BJ (cell line): ENCODE data around the gene FAM50B. TPM values are rescaled to one million over a fixed set of nuclear protein-coding genes. Genes with fewer than 3 reads are reported as not detected.
A peak's percentile ranks its signal among the peaks of the same experiment; 100 is the strongest.

ENCODE experiments used
- CTCF ChIA-PET: fragments of 350-600 bp; formaldehyde crosslinking; extraction: SDS; loops from one replicate; lab custom pipeline; 2021; ENCODE audit warnings: antibody characterized with exemption, inconsistent platforms; lab: Yijun Ruan, JAX
- POLR2A ChIA-PET: fragments of 300-600 bp; sonication (Branson Sonifier 250); formaldehyde crosslinking; extraction: SDS; loops from one replicate; lab custom pipeline; 2021; ENCODE audit warnings: antibody characterized with exemption; lab: Charles Lee
- DNase-seq: peaks from one replicate; pipeline ENCODE4 v3.0.0-alpha.2; 2011; ENCODE audit warnings: low read depth
- H3K27me3 ChIP-seq: 2 replicates; pipeline ENCODE4 v1.6.0; 2011; ENCODE audit warnings: low read length; ENCODE audit not compliant: control insufficient read depth, insufficient read depth
- H3K36me3 ChIP-seq: 2 replicates; pipeline ENCODE4 v1.5.1; 2011; ENCODE audit warnings: low read length; ENCODE audit not compliant: control insufficient read depth, insufficient read depth
- H3K4me3 ChIP-seq: 2 replicates; pipeline ENCODE4 v1.5.1; 2011; ENCODE audit warnings: low read depth, mild to moderate bottlenecking, control low read depth, low read length
- polyA plus RNA-seq: library from polyadenylated mRNA; depleted of rRNA; stranded (reverse); fragments of >200 nt; gene quantifications from 2 replicates; pipeline ENCODE4 v1.2.3, GENCODE V29; 2011
- TF ChIP-seq, protein P1 (sequence below): IDR thresholded peaks from 2 replicates; pipeline ENCODE4 v1.5.1; 2011; ENCODE audit warnings: low read depth, mild to moderate bottlenecking, control low read depth, inconsistent platforms, low read length, moderate library complexity; ENCODE audit not compliant: insufficient read depth

The FAM50B gene
- polyA plus RNA-seq, 1 experiment = 9.9 TPM

DNA sequence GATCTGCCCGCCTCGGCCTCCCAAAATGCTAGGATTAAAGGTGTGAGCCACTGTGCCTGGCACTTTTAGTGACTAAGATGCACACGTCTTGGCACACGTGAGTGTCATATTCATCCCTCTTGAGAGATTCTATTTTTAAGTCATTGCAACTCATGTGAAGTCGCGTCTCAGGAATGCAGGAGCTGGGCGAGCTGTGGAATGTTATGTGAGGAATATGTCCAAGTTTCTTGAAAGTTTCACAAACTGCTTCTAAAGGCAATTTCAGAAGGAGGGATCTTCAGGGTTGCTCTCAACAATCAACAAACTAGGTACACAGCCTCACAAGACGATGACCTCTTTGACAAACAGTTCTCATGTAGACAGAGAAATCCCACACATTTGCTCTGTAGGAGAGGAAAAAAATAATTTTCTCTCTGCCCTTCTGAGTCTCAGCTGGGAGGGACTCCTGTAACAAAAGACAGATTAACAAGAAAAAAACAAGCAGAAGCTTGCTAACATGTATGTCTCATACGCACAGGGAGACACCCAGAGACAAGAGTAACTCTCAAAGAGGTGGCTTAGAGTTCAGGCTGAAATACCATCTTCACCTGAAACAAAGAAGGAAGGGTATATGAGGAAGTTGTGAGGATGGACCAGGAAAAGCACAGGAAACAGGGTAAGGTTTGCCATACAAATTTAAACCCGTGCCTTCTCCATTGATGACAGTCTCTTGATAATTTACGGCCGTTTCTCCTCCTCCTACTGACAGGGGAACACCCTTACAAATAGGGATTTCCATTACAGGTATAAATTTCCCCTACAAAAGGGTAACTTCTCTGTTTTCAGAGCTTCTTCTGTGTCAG lies 45.3 kb upstream of the FAM50B start:
- DNase-seq = peak; percentile 96
- ChIA-PET CTCF (interaction anchor here (0.8 to 1.7 kb wide), 6 partner anchors 21 to 84 kb away, joined by 3 to 6 read pairs (median 4); partner anchors contain the start of gene FAM50B), POLR2A (interaction anchor here (0.6 kb wide), 3 partner anchors 54 to 108 kb away, joined by 3 to 10 read pairs (median 3); no protein-coding TSS in a partner anchor)
- no peak overlapping the region for H3K4me3 ChIP-seq
- no peaks in the 10 kb centered on the region for H3K27me3 ChIP-seq
- no peaks in the 10 kb centered on the region for H3K36me3 ChIP-seq
- TF ChIP-seq, protein P1, sequence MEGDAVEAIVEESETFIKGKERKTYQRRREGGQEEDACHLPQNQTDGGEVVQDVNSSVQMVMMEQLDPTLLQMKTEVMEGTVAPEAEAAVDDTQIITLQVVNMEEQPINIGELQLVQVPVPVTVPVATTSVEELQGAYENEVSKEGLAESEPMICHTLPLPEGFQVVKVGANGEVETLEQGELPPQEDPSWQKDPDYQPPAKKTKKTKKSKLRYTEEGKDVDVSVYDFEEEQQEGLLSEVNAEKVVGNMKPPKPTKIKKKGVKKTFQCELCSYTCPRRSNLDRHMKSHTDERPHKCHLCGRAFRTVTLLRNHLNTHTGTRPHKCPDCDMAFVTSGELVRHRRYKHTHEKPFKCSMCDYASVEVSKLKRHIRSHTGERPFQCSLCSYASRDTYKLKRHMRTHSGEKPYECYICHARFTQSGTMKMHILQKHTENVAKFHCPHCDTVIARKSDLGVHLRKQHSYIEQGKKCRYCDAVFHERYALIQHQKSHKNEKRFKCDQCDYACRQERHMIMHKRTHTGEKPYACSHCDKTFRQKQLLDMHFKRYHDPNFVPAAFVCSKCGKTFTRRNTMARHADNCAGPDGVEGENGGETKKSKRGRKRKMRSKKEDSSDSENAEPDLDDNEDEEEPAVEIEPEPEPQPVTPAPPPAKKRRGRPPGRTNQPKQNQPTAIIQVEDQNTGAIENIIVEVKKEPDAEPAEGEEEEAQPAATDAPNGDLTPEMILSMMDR = no peak

DNA sequence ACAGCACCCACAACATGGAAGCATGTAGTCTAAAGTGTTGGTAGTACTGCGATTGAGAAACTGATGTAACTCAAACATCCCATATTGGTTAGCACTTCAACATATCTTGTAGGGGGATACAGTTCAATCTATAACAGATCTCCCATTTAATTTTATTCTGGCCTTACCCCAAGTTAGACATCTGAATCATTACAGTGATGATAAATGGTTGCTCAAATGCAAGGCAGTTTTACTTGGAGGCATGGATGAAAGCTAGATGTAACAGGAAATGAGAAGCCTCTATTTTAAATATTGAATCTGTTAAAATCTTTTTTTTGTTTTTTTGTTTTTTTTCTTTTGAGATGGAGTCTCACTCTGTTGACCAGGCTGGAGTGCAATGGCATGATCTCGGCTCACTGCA lies 44.2 kb upstream of the FAM50B start:
- no peaks in the 10 kb centered on the region for H3K36me3 ChIP-seq
- TF ChIP-seq, protein P1 = no peak
- POLR2A ChIA-PET = interaction anchor here (0.6 kb wide), 1 partner anchor 56 kb away, joined by 10 read pairs; no protein-coding TSS in a partner anchor
- no peak overlapping the region for H3K4me3 ChIP-seq
- CTCF ChIA-PET = interaction anchor here (0.6 to 1.7 kb wide), 3 partner anchors 42 to 55 kb away, joined by 4 to 5 read pairs (median 5); partner anchors contain the start of gene FAM50B
- no peak for DNase-seq
- no peaks in the 10 kb centered on the region for H3K27me3 ChIP-seq

DNA sequence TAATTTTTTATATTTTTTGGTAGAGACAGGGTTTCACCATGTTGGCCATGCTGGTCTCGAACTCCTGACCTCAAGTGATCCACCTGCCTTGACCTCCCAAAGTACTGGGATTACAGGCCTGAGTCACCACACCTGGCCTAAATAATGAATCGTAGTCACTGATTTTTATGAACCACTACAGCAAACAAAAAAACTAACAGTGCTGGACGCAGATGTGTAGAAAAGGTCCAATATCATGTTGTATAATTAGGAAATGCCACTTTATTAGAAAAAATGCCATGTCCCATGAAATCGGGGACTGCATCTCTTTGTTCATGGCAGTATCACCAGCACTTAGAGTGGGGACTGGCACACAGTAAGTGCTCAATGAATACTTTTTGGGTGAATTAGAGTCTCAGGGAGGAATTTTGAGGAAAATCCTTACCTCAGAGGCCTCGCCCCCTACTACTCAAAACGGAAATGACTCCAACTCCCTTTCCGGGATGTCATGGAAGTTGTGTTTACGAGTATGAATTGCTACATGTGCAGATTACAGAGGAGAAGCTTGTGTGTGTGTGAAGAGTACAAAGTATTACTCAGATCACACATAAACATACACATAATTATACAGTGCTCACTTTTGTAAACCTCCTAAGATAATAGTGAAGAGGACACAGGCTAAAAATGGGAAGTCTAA lies 43.6 kb upstream of the FAM50B start:
- DNase-seq = no peak

DNA sequence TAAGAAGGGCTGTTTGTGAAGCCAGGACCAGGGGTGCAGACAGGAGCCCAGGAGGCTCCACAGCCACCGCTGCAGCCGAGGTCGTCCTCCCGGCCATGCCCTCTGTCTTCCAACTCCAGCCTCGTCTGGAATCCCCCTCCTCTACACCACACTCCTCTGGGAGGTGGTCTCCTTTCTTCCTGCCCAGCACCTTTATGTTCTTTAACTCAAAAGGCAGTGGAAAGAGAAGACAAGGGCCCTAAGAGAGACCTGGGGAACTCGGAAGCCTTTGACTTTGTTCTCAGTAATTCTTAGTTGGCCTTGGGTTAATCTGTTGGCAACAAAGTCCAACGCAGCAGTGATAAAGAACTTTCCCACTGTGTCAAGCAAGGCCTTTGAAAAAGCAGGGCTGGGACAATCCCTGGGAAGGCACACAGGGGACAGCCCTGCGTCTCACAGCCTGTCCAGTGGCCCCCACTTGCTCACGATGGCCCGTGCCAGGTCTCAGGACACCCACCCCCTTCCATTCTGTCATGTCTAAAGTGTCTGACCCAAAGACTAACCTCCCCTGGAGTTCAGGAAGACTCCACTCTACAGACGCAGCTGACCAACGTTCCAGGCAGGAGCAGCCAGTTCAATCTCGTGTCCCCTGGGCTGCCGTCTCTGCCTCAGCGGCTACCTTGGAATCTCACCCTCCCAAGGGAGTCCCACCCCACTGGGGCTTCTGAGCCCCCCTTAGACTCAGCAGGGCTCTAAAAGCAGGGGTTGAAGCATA lies 42.8 kb upstream of the FAM50B start:
- DNase-seq = no peak
- Histone ChIP-seq H3K27me3 (no peaks in the 10 kb centered on the region), H3K4me3 (no peak overlapping the region), H3K36me3 (no peaks in the 10 kb centered on the region)
- TF ChIP-seq, protein P1 = no peak
- CTCF ChIA-PET = interaction anchor here (0.6 kb wide), 1 partner anchor 395 kb away, joined by 4 read pairs; no protein-coding TSS in a partner anchor
- POLR2A ChIA-PET = no interaction called here

More for the DNA sequence above, 43.6 kb upstream of the FAM50B start:
- Histone ChIP-seq H3K4me3 (no peak overlapping the region), H3K36me3 (no peaks in the 10 kb centered on the region), H3K27me3 (no peaks in the 10 kb centered on the region)
- ChIA-PET POLR2A (no interaction called here), CTCF (interaction anchor here (0.6 to 1.7 kb wide), 3 partner anchors 43 to 394 kb away, joined by 4 to 5 read pairs (median 4); partner anchors contain the start of gene FAM50B)
- TF ChIP-seq, protein P1 = no peak
